Lower leg skin (tissue), 3 donors: ENCODE results near the gene SLFN12L.

Experiments
- CTCF ChIP-seq, 3 donors: fragments of 450-650 bp; IDR thresholded peaks; one replicate each; pipeline ENCODE4 v1.5.1; 2016; ENCODE audit warnings: antibody characterized with exemption in 3 of 3, mild to moderate bottlenecking in 3 of 3, moderate library complexity in 2 of 3
- POLR2A ChIP-seq, 2 donors: fragments of 450-650 bp; IDR thresholded peaks; one replicate each; pipeline ENCODE4 v1.6.1; 2016 to 2017; ENCODE audit warnings: antibody characterized with exemption in 2 of 2, mild to moderate bottlenecking in 1 of 2, moderate library complexity in 1 of 2

GRCh38 chr17:35584061-35584460 lies 46.6 kb upstream of the SLFN12L start:
- TF ChIP-seq CTCF (IDR thresholded peaks at IDR 0.05), result no peak
- no peak for TF ChIP-seq POLR2A (IDR thresholded peaks at IDR 0.05)
